Thymus (tissue), 11 donors: Measurements from ENCODE around the gene FERMT2. TPM values are rescaled to one million over a fixed set of nuclear protein-coding genes. Genes with fewer than 3 reads are reported as not detected.
"Not testable (repeated sequence)": the region's sequence is repeated elsewhere in the genome, so short reads cannot be mapped to it uniquely, and the experiment has no call there.

ENCODE experiments used
- DNase-seq, 9 donors: peaks; one replicate each; pipeline ENCODE4 v3.0.0-alpha.2; 2013; ENCODE audit warnings: low spot score in 9 of 9, low read depth in 6 of 9, missing footprints in 1 of 9
- H3K27ac ChIP-seq, 2 donors: one replicate each; pipeline ENCODE4 v1.5.1; 2013; ENCODE audit warnings: control low read depth in 1 of 2, low read depth in 1 of 2, low read length in 1 of 2, mild to moderate bottlenecking in 1 of 2, moderate library complexity in 1 of 2
- H3K27me3 ChIP-seq, 2 donors: one replicate each; pipeline ENCODE4 v1.5.1; 2013; ENCODE audit warnings: low read length in 1 of 2; ENCODE audit not compliant: control insufficient read depth in 2 of 2, insufficient read depth in 1 of 2
- H3K36me3 ChIP-seq, 2 donors: one replicate each; pipeline ENCODE4 v1.5.1; 2013; ENCODE audit warnings: low read length in 1 of 2, mild to moderate bottlenecking in 1 of 2, moderate library complexity in 1 of 2; ENCODE audit not compliant: control insufficient read depth in 2 of 2, insufficient read depth in 2 of 2
- H3K4me1 ChIP-seq, 2 donors: one replicate each; pipeline ENCODE4 v1.5.1; 2013; ENCODE audit warnings: low read length in 2 of 2; ENCODE audit not compliant: control insufficient read depth in 2 of 2, insufficient read depth in 2 of 2
- H3K4me3 ChIP-seq, 2 donors: one replicate each; pipeline ENCODE4 v1.5.1; 2013; ENCODE audit warnings: low read length in 2 of 2, control low read depth in 1 of 2, mild to moderate bottlenecking in 1 of 2
- H3K9me3 ChIP-seq, 2 donors: one replicate each; pipeline ENCODE4 v1.5.1; 2013; ENCODE audit warnings: low read length in 1 of 2, mild to moderate bottlenecking in 1 of 2; ENCODE audit not compliant: control insufficient read depth in 2 of 2, insufficient read depth in 1 of 2
- WGBS: extraction: QIAGEN DNeasy Blood & Tissue Kit; methylation state at CpG from one replicate; pipeline ENCODE4 v1.1.7; 2013; 5-methylcytosine and 5-hydroxymethylcytosine counted together
- polyA plus RNA-seq: library from polyadenylated mRNA; stranded (reverse); fragments of 200-250 nt; gene quantifications from one replicate; pipeline ENCODE4 v1.2.3, GENCODE V29; 2013
- total RNA-seq: library from RNA; stranded (reverse); fragments of 120-200 nt; gene quantifications from one replicate; pipeline ENCODE4 v1.2.4, GENCODE V29; 2013
- donor health status: healthy.

Gene FERMT2
- total and polyA plus RNA-seq, 2 donors: 10.8 to 21.2 TPM

DNA sequence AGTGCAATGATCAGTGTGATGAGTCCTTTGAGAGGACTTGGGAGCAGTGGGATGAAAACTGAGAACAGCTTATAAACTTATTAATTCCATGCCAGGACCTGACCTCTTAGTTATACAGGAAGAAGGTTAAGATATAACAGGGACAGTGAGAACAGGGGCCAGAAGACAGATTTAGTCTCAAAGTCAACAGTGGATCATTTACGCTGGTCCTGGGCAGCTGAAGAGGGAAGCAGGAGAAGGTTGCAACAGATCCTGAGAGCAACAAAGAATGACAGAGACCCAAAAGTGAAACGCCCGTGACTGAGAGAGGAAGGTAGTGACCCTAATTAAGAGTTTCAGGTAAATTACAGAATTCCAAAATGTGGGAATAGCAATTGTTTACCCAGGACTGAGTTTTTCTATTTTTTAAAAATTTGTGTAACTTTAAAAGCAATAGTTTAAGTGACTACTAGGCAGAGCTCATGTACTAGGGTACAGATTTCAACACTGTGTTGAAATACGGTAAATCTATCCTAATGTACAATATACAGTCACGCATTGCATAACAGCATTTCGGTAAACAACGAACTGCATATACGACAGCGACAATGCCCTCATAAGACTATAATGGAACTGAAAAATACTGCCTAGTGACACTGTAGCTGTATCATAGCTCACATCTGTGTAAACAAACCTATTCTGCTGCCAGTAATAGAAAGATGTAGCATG is 81.8 kb downstream of the FERMT2 start:
- 98% methylated on average over 9 of the region's 9 CpGs for WGBS

DNA sequence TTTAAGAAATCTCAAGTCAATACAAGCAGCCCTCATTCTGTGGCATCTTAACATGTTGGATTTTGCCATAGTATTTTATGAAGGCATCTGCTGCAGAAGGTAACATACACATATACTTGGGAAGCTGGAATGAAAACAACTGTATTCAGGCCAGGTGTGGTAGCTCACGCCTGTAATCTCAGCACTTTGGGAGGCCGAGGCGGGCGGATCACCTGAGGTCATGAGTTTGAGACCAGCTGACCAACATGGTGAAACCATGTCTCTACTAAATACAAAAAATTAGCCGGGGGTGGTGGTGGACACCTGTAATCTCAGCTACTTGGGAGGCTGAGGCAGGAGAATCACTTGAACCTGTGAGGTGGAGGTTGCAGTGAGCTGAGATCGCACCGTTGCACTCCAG is 86.0 kb downstream of the FERMT2 start:
- H3K27me3 ChIP-seq, H3K36me3 ChIP-seq, H3K4me1 ChIP-seq, H3K27ac ChIP-seq, H3K9me3 ChIP-seq, DNase-seq, H3K4me3 ChIP-seq: not testable (repeated sequence)
- 98% methylated on average over 7 of the region's 7 CpGs for WGBS

More for the DNA sequence above, 81.8 kb downstream of the FERMT2 start:
- no peaks in the 10 kb centered on the region for H3K36me3 ChIP-seq
- H3K9me3 ChIP-seq: no peaks in the 10 kb centered on the region
- DNase-seq: no peak
- H3K4me1 ChIP-seq: no peaks in the 10 kb centered on the region
- H3K27ac ChIP-seq: no peak overlapping the region
- no peaks in the 10 kb centered on the region for H3K27me3 ChIP-seq
- no peak overlapping the region for H3K4me3 ChIP-seq

DNA sequence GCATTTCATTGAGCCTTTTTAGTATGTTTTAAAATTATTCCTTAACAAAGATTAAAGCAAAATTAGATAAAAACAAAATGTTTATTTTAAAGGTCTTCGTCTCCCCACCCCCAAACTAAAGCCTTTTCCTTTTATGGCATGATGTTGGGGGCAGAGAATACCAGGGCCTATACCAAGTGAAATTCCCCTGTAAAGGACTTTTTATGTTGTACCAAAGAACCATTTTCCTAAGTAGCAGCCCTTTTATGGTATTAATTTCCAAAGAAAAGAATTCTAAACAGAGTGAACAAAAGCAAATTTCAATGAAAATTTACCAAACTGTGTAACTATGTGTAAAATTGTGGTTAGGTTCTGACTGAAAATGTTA is 87.5 kb downstream of the FERMT2 start:
- Histone ChIP-seq H3K27me3 (no peaks in the 10 kb centered on the region), H3K27ac (no peak overlapping the region), H3K36me3 (no peaks in the 10 kb centered on the region), H3K4me1 (no peaks in the 10 kb centered on the region), H3K4me3 (no peak overlapping the region), H3K9me3 (no peaks in the 10 kb centered on the region)
- WGBS: 99% methylated on average over 1 of the region's 1 CpG
- no peak for DNase-seq

DNA sequence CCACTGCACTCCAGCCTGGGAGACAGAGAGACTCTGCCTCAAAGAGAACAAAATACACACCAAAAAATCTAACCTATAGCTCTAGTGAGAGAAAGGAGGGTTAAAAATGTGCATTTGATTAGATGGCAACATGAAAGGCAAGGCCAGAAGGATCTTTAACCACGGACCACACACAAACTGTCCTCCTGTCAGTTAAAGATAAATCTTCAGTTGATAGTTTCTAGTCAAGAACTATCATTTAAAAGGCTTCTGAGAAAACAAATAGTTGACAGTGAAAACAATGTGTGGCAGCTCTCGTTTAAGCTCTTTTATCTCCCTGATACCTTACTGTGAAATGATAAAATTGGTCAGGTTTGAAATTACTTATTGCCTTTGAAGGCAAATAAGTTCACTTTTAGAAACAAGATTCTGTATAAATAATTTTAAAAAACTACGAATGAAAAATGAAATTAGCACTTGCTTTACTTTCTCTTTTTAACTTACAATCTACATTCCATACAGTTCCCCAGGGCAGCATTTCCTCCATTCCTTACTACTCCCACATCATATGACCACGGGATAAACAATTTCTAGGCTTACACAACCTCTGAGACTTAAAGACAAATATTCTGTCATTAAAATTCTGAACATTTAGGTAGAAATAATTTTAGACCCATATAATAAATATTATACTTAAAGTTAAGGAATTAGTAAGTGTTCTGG is 88.1 kb downstream of the FERMT2 start:
- no peaks in the 10 kb centered on the region for H3K36me3 ChIP-seq
- H3K27me3 ChIP-seq: no peaks in the 10 kb centered on the region
- no peak for DNase-seq
- no peaks in the 10 kb centered on the region for H3K9me3 ChIP-seq
- no peak overlapping the region for H3K4me3 ChIP-seq
- H3K27ac ChIP-seq: no peak overlapping the region
- H3K4me1 ChIP-seq: no peaks in the 10 kb centered on the region
- 80% methylated on average over 4 of the region's 4 CpGs for WGBS

DNA sequence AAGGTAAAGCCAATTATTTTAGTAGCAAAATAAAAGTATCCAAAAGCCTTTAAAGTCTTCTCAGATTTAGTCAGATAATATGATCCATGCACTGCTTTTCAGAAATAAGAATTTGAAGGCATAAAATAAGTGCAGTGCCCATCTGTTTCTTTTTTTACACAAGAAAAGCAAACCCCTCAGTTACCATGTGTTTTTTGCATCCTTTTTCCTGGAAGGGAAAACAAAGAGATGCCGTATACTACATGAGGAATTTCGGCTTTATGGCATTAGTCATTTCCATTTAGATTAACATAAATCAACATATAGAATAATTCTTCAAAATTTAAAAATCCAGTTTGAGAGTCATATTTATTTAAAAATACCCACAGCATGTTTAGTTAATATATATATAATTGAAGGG is 89.4 kb downstream of the FERMT2 start:
- H3K9me3 ChIP-seq: no peaks in the 10 kb centered on the region
- 98% methylated on average over 2 of the region's 2 CpGs for WGBS
- no peak for DNase-seq
- H3K27ac ChIP-seq: no peak overlapping the region
- H3K4me3 ChIP-seq: no peak overlapping the region
- no peaks in the 10 kb centered on the region for H3K4me1 ChIP-seq
- H3K36me3 ChIP-seq: no peaks in the 10 kb centered on the region
- no peaks in the 10 kb centered on the region for H3K27me3 ChIP-seq

DNA sequence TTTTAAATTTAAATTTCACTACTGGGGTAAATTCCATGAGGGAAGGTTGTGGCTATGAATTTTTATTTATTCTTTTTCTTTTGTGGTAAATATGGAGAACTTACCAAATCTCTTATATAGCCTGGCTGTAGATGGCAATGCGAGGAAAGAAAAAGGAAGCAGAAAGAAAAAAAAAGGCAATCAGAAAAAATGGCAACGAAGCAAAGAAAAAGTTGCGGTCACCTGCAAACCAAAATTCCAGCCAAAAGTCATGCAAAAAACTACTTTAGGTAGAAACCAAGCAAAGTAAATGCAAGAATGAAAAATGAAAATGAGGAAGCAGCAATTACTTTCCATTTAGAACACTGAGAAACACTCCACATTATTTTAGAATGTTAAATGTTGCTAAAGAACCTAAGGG is 89.9 kb downstream of the FERMT2 start:
- no peak for DNase-seq
- Histone ChIP-seq H3K27ac (no peak overlapping the region), H3K9me3 (no peaks in the 10 kb centered on the region), H3K4me1 (no peaks in the 10 kb centered on the region), H3K4me3 (no peak overlapping the region), H3K27me3 (no peaks in the 10 kb centered on the region), H3K36me3 (no peaks in the 10 kb centered on the region)
- WGBS: 70% methylated on average over 3 of the region's 3 CpGs

DNA sequence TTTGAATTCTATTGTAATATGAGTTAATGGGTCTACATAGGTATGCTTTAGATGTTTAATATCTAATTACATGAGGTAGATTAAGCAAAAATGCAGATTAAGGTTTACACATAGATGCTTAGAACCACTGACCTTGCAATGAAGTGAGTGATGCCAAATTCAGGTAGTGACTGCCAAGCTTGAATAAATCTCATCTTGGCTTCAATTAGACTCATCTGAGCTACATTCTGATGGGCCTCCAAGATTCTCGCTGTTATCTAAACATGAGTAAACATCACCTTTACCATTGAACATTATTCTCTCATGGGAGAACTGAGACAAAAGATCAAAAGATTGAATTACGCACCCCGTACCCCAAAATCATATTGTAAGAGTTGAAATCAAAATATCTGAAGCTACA is 90.6 kb downstream of the FERMT2 start:
- WGBS: 97% methylated on average over 3 of the region's 3 CpGs
- H3K36me3 ChIP-seq: no peaks in the 10 kb centered on the region

DNA sequence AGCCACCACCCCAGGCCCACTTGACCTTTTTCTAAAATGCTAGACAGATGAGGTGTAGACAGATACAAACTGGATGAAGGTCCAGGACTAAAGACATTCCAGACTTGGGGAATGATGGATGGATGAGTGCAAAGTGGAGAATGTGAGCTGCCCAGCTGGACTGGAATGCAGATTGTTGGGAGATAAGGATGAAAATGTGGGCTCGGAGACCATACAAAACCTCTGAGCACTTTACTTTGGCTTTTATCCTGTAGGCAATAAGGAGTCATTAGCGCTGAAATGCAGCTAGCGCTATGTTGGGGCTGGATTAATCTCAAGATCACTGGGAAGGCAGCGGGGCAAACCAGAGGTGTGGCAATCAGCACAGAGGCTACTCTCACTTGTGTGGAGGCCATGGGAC is 94.7 kb downstream of the FERMT2 start:
- Histone ChIP-seq H3K4me3 (no peak overlapping the region), H3K4me1 (no peaks in the 10 kb centered on the region), H3K27me3 (no peaks in the 10 kb centered on the region), H3K27ac (no peak overlapping the region), H3K36me3 (no peaks in the 10 kb centered on the region), H3K9me3 (no peaks in the 10 kb centered on the region)
- WGBS: 99% methylated on average over 4 of the region's 4 CpGs
- DNase-seq: no peak

More for the DNA sequence above, 90.6 kb downstream of the FERMT2 start:
- Histone ChIP-seq H3K9me3 (no peaks in the 10 kb centered on the region), H3K27ac (no peak overlapping the region), H3K27me3 (no peaks in the 10 kb centered on the region), H3K4me1 (no peaks in the 10 kb centered on the region), H3K4me3 (no peak overlapping the region)
- DNase-seq: no peak

DNA sequence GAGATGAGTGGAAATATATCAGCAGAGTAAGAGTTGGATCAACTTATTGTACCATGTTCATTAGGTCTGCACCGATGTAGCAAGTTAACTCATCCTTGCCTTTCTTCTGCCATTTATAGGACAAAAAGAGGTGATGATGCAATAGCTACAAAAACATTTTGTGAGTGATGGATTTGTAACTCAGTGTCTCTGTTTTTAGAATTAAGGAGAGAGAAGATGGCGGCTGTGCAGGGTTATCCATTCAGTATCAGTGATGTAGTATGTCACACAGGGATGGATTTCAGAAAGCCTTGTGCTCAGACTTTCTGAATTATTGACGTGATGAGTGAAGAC is 97.4 kb downstream of the FERMT2 start:
- DNase-seq: no peak
- Histone ChIP-seq H3K4me3 (no peak overlapping the region), H3K9me3 (no peaks in the 10 kb centered on the region), H3K27ac (no peak overlapping the region), H3K36me3 (no peaks in the 10 kb centered on the region), H3K27me3 (no peaks in the 10 kb centered on the region), H3K4me1 (no peaks in the 10 kb centered on the region)
- 89% methylated on average over 3 of the region's 3 CpGs for WGBS
